Vagina (tissue), 2 donors: Measurements from ENCODE around the gene STX5. TPM values are rescaled to one million over a fixed set of nuclear protein-coding genes. Genes with fewer than 3 reads are reported as not detected.
"Not testable (repeated sequence)": the region's sequence is repeated elsewhere in the genome, so short reads cannot be mapped to it uniquely, and the experiment has no call there.

Experiments
- DNase-seq, 2 donors: peaks; one replicate each; pipeline ENCODE4 v3.0.0-alpha.2; 2017; ENCODE audit errors: extremely low spot score in 2 of 2
- H3K27ac ChIP-seq: fragments of 200-600 bp; sonication (generic); one replicate; pipeline ENCODE4 v1.5.1; 2019
- H3K27me3 ChIP-seq: fragments of 200-600 bp; sonication (generic); one replicate; pipeline ENCODE4 v1.5.1; 2019
- H3K36me3 ChIP-seq, 2 donors: fragments of 200-600 bp; sonication (generic); one replicate each; pipeline ENCODE4 v1.5.1; 2017 to 2019
- H3K4me1 ChIP-seq: fragments of 200-600 bp; sonication (generic); one replicate; pipeline ENCODE4 v1.5.1; 2019
- H3K4me3 ChIP-seq, 2 donors: fragments of 200-600 bp; sonication (generic); 1 replicate in 1 of 2; 2 replicates in 1 of 2; pipeline ENCODE4 v1.5.1; 2016 to 2019
- H3K9me3 ChIP-seq: fragments of 200-600 bp; sonication (generic); one replicate; pipeline ENCODE4 v1.5.1; 2019
- POLR2A ChIP-seq, 2 donors: fragments of 450-650 bp; IDR thresholded peaks; one replicate each; pipeline ENCODE4 v1.6.1; 2017; ENCODE audit warnings: antibody characterized with exemption in 2 of 2, mild to moderate bottlenecking in 2 of 2, moderate library complexity in 2 of 2
- POLR2AphosphoS5 ChIP-seq, 2 donors: sonication (generic); formaldehyde crosslinking; IDR thresholded peaks; one replicate each; pipeline ENCODE4 v1.9.0; 2017; ENCODE audit warnings: antibody characterized with exemption in 2 of 2, mild to moderate bottlenecking in 2 of 2, low read depth in 1 of 2; ENCODE audit not compliant: insufficient read depth in 1 of 2
- intact Hi-C: fragments of 100-400 bp; cut with DNase I; formaldehyde crosslinking; loops from one replicate; pipeline ENCODE4 v1.15.1; 2023
- total RNA-seq: library from RNA; depleted of rRNA; stranded (reverse); fragments of >200 nt; gene quantifications from one replicate; pipeline ENCODE4 v1.2.3, GENCODE V29; 2016
- TF ChIP-seq, protein P1 (sequence below), 3 experiments: fragments of 450-650 bp in 2 of 3; fragments of 200-600 bp in 1 of 3; sonication (generic) in 1 of 3; IDR thresholded peaks; one replicate each; pipeline ENCODE4 v1.5.1; 2017 to 2019; ENCODE audit warnings: antibody characterized with exemption in 3 of 3, mild to moderate bottlenecking in 2 of 3, moderate library complexity in 2 of 3

Gene STX5
- total RNA-seq, 1 donor from 2014 or later = 35.6 TPM

DNA sequence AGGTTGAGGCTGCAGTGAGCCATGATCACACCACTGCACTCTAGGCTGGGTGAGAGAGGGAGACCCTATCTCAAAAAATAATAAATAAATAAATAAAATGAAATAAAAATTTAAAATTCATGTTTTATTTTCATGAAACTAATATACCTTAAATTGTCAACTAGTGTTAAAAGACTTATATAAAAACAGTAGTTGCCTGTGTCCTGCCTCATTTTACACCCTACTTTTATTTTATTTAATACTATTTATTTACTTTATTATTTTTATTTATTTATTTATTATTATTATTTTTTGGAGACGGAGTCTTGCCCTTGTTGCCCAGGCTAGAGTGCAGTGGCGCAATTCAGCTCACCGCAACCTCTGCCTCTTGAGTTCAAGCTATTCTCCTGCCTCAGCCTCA lies 12.3 kb upstream of the STX5 start:
- H3K4me3 ChIP-seq = no peak overlapping the region
- peaks cover 15% of the 10 kb centered on the region for H3K4me1 ChIP-seq
- TF ChIP-seq, protein P1, sequence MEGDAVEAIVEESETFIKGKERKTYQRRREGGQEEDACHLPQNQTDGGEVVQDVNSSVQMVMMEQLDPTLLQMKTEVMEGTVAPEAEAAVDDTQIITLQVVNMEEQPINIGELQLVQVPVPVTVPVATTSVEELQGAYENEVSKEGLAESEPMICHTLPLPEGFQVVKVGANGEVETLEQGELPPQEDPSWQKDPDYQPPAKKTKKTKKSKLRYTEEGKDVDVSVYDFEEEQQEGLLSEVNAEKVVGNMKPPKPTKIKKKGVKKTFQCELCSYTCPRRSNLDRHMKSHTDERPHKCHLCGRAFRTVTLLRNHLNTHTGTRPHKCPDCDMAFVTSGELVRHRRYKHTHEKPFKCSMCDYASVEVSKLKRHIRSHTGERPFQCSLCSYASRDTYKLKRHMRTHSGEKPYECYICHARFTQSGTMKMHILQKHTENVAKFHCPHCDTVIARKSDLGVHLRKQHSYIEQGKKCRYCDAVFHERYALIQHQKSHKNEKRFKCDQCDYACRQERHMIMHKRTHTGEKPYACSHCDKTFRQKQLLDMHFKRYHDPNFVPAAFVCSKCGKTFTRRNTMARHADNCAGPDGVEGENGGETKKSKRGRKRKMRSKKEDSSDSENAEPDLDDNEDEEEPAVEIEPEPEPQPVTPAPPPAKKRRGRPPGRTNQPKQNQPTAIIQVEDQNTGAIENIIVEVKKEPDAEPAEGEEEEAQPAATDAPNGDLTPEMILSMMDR (IDR thresholded peaks at IDR 0.05) = no peak
- TF ChIP-seq POLR2A (IDR thresholded peaks at IDR 0.05) (no peak), POLR2AphosphoS5 (IDR thresholded peaks at IDR 0.05; ENCODE audit: insufficient read depth in 1 of 2, low read depth in 1 of 2) (no peak)
- DNase-seq = no peak
- H3K27ac ChIP-seq = no peak overlapping the region
- intact Hi-C loops = no loop called here
- no peaks in the 10 kb centered on the region for H3K36me3 ChIP-seq
- H3K9me3 ChIP-seq = no peaks in the 10 kb centered on the region
- H3K27me3 ChIP-seq = no peaks in the 10 kb centered on the region

DNA sequence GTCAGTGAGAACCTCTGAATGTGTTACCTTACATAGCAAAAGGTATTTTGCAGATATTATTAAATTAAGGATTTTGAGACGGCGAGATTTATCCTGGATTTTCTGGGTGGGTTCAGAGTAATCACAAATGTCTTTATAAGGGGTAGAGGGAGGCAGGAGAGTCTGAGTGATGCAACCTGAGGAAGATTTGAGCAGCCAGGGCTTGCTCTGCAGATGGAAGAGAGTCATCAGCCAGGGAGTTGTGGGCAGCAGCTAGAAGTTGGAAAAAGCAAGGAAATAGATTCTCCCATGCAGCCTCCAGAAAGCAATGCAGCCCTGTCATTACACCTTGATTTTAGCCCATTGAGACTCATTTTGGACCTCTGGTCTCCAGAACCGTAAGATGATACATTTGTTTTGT lies 11.6 kb upstream of the STX5 start:
- Histone ChIP-seq H3K4me1 (peaks cover 22% of the 10 kb centered on the region), H3K27ac (no peak overlapping the region), H3K36me3 (no peaks in the 10 kb centered on the region), H3K4me3 (no peak overlapping the region), H3K27me3 (no peaks in the 10 kb centered on the region), H3K9me3 (no peaks in the 10 kb centered on the region)
- intact Hi-C loops = no loop called here
- no peak for TF ChIP-seq POLR2AphosphoS5 (IDR thresholded peaks at IDR 0.05; ENCODE audit: insufficient read depth in 1 of 2, low read depth in 1 of 2)
- TF ChIP-seq POLR2A (IDR thresholded peaks at IDR 0.05) = no peak
- TF ChIP-seq, protein P1 (IDR thresholded peaks at IDR 0.05) = no peak
- DNase-seq = no peak

DNA sequence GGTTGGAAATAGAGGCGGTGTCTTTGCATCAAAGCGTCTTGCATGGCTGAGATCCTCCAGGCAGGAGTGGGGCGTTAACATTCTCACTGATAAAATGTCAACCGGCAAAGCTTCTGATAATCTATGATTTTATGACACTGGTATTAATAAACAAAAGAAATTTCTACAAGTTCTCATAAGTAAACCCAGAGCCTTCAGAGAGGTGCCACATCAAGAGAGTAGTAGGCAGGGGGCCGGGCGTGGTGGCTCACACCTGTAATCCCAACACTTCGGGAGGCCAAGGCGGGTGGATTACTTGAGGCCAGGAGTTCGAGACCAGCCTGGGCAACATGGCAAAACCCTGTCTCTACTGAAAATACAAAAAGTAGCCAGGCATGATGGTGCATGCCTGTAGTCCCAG lies 11.0 kb upstream of the STX5 start:
- DNase-seq, H3K27me3 ChIP-seq, H3K36me3 ChIP-seq, H3K4me3 ChIP-seq, intact Hi-C loops, H3K9me3 ChIP-seq: not testable (repeated sequence)
- H3K27ac ChIP-seq = peak overlapping the region; percentile 97
- peaks cover 28% of the 10 kb centered on the region for H3K4me1 ChIP-seq

DNA sequence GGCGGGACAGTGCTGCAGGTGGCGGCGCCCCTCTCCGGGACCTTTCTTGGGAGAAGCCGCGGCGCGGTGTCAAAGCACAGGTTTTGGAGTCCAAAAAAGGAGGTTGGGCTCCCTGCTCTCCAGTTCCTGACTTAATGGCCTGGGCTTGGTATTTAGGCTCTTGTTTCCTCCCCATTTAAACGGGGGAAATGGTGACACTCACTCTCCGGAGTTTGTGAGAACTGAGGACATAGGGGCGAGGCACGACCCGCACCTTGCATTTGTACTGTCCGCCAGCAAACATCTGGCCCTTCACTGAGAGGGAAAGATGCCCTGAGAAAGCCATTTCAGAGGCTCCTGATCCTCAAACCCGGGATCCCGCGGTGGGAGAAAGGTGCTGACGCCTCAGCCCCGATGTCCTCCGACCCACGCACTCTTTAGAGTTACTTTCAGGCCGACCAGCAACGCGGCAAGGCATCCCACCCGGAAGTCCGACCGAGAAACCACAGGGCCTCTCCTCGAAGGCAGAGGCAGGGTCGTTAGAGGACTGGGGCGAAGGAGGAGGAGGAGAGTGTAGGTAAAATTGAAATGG lies 10.4 kb upstream of the STX5 start:
- Histone ChIP-seq H3K27ac (peak overlapping the region; percentile 97), H3K36me3 (no peaks in the 10 kb centered on the region), H3K27me3 (no peaks in the 10 kb centered on the region), H3K4me3 (peak overlapping the region; percentile 47 to 51), H3K4me1 (peaks cover 34% of the 10 kb centered on the region), H3K9me3 (no peaks in the 10 kb centered on the region)
- intact Hi-C loops = no loop called here
- DNase-seq = peak in 1 of 2 donors; percentile 92
- TF ChIP-seq POLR2A (IDR thresholded peaks at IDR 0.05) = no peak
- TF ChIP-seq, protein P1 (IDR thresholded peaks at IDR 0.05) = no peak
- peak in 1 of 2 donors; percentile 87 for TF ChIP-seq POLR2AphosphoS5 (IDR thresholded peaks at IDR 0.05; ENCODE audit: insufficient read depth in 1 of 2, low read depth in 1 of 2)

DNA sequence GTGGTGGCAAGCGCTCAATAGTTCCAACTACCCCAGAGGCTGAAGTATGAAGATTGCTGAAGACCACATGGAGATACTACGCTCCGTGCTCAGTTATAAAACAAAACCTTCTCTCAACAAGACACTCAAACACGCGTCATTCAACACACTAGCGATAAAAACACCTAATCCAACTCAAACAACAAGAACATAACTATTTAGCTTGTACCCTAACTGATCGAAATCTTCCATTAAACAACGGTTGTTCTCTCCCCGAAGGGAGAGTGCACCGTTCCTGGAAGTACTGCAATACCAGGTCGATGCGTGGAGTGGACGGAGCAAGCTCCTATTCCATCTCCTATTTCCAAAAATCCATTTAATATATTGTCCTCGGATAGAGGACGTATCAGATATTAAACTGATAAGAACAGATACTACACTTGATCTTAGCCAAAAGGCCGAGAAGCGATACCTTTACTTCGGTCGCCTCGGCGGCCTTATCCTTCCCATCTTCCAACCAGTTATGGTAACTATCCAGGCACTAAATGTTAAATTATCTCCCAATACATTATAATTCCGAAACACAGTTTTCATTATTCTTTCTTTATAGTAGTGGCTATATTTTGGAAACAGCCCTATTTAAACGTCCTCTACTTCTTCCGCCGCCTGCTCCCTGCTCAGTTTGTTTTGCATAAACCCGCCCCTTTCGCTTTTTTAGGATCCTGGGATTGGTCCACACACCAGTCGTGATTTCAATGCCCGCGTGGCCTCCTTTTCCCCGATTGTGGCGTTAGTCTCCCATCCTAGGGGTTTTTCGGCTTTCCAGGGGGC lies 9.7 kb upstream of the STX5 start:
- peak in 1 of 2 donors; percentile 93 for DNase-seq
- Histone ChIP-seq H3K4me1 (peaks cover 35% of the 10 kb centered on the region), H3K27ac (peak overlapping the region; percentile 97), H3K9me3 (no peaks in the 10 kb centered on the region), H3K4me3 (peak overlapping the region; percentile 58 to 88), H3K27me3 (no peaks in the 10 kb centered on the region), H3K36me3 (no peaks in the 10 kb centered on the region)
- intact Hi-C loops = no loop called here
- TF ChIP-seq POLR2AphosphoS5 (IDR thresholded peaks at IDR 0.05; ENCODE audit: insufficient read depth in 1 of 2, low read depth in 1 of 2) = peak; percentile 83 to 98
- peak in 1 of 2 donors; percentile 96 for TF ChIP-seq POLR2A (IDR thresholded peaks at IDR 0.05)
- TF ChIP-seq, protein P1 (IDR thresholded peaks at IDR 0.05) = peak in 1 of 3 experiments; percentile 13

DNA sequence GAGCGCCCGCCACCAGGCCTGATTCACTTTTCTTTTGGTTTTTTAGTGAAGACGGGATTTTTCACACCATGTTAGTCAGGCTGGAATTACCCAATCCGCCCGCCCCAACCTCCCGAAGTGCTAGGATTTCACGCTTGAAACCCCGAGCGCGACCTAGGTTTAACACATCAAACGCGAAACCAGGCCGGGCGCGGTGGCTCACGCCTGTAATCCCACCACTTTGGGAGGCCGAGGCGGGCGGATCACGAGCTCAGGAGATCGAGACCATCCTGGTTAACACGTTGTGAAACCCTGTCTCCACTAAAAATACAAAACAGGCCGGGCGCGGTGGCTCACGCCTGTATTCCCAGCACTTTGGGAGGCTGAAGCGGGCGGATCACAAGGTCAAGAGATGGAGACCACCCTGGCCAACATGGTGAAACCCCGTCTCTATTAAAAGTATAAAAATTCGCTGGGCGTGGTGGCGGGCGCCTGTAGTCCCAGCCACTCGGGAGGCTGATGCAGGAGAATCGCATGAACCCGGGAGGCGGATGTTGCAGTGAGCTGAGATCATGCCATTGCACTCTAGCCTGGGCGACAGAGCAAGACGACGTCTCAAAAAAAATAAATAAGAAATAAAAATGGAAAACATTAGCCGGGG lies 9.0 kb upstream of the STX5 start:
- Histone ChIP-seq H3K4me1 (peaks cover 35% of the 10 kb centered on the region), H3K4me3 (peak overlapping the region; percentile 58 to 88), H3K27ac (peak overlapping the region; percentile 97)
- intact Hi-C loops, H3K9me3 ChIP-seq, H3K36me3 ChIP-seq, H3K27me3 ChIP-seq, DNase-seq: not testable (repeated sequence)
